PC-3 (cell line): ENCODE results near the gene CD3E. TPM values are rescaled to one million over a fixed set of nuclear protein-coding genes. Genes with fewer than 3 reads are reported as not detected.
A peak's percentile ranks its signal among the peaks of the same experiment; 100 is the strongest.

Experiments used
- ATAC-seq: fragments of 200-7000 bp; cut with Tn5 transposase; 2 replicates; pipeline ENCODE4 v1.9.1; 2020; ENCODE audit warnings: mild to moderate bottlenecking, moderate library complexity
- BruUV-seq: library from RNA; stranded (reverse); fragments of 400-500 nt; replicated peaks from 2 replicates; lab custom pipeline; 2021; lab: Mats Ljungman, UMichigan
- CTCF ChIA-PET: fragments of 300-600 bp; sonication (Branson Sonifier 250); formaldehyde crosslinking; loops from one replicate; lab custom pipeline; 2022; ENCODE audit warnings: antibody characterized with exemption; lab: Charles Lee
- POLR2A ChIA-PET: fragments of 300-600 bp; sonication (Branson Sonifier 250); formaldehyde crosslinking; loops from one replicate; lab custom pipeline; 2022; ENCODE audit warnings: antibody characterized with exemption; ENCODE audit not compliant: unreplicated experiment; lab: Charles Lee
- DNase-seq: peaks from one replicate; pipeline ENCODE4 v3.0.0-alpha.2; 2015
- H2AFZ ChIP-seq: fragments of 300-600 bp; sonication (generic); 2 replicates; pipeline ENCODE4 v1.6.0; 2016; ENCODE audit warnings: antibody characterized with exemption, low read length
- H3F3A ChIP-seq: fragments of 300-600 bp; sonication (generic); one replicate; pipeline ENCODE4 v1.6.0; 2017; ENCODE audit warnings: antibody characterized with exemption, low read length, control low read depth, mild to moderate bottlenecking; ENCODE audit not compliant: unreplicated experiment
- H3K27ac ChIP-seq: fragments of 300-600 bp; sonication (generic); 2 replicates; pipeline ENCODE4 v1.5.1; 2016; ENCODE audit warnings: mild to moderate bottlenecking, low read length
- H3K27me3 ChIP-seq: fragments of 300-600 bp; sonication (generic); 2 replicates; pipeline ENCODE4 v1.6.1; 2016; ENCODE audit warnings: low read length, mixed read lengths
- H3K36me3 ChIP-seq: fragments of 300-600 bp; sonication (generic); 2 replicates; pipeline ENCODE4 v1.6.1; 2016; ENCODE audit warnings: low read depth, mixed run types, low read length, mixed read lengths
- H3K4me1 ChIP-seq: fragments of 300-600 bp; sonication (generic); 2 replicates; pipeline ENCODE4 v1.5.1; 2016; ENCODE audit warnings: low read length; ENCODE audit not compliant: insufficient read depth
- H3K4me2 ChIP-seq: fragments of 300-600 bp; sonication (generic); 2 replicates; pipeline ENCODE4 v1.6.0; 2016; ENCODE audit warnings: low read length
- H3K4me3 ChIP-seq: fragments of 300-600 bp; sonication (generic); 2 replicates; pipeline ENCODE4 v1.5.1; 2016; ENCODE audit warnings: mild to moderate bottlenecking, low read length, mixed read lengths
- H3K79me2 ChIP-seq: fragments of 300-600 bp; sonication (generic); 2 replicates; pipeline ENCODE4 v1.6.1; 2017; ENCODE audit warnings: low read length, mixed read lengths
- H3K9ac ChIP-seq: fragments of 300-600 bp; sonication (generic); 2 replicates; pipeline ENCODE4 v1.6.0; 2016; ENCODE audit warnings: mild to moderate bottlenecking, low read length
- H3K9me2 ChIP-seq: fragments of 300-600 bp; sonication (generic); replicated peaks from 2 replicates; pipeline ENCODE4 v1.6.1; 2016; ENCODE audit warnings: mixed run types, low read length, mixed read lengths
- H3K9me3 ChIP-seq: fragments of 300-600 bp; sonication (generic); 2 replicates; pipeline ENCODE4 v1.6.1; 2016; ENCODE audit warnings: low read length, mixed read lengths
- H4K20me1 ChIP-seq: fragments of 300-600 bp; sonication (generic); 2 replicates; pipeline ENCODE4 v1.6.1; 2016; ENCODE audit warnings: low read length, mixed read lengths
- CTCF ChIP-seq: fragments of 300-600 bp; sonication (generic); conservative IDR thresholded peaks from 2 replicates; pipeline ENCODE4 v1.5.1; 2017; ENCODE audit warnings: antibody characterized with exemption, low read depth, mild to moderate bottlenecking, low read length
- EZH2 ChIP-seq: fragments of 300-600 bp; sonication (generic); IDR thresholded peaks from one replicate; pipeline ENCODE4 v1.6.1; 2017; ENCODE audit warnings: antibody characterized with exemption, mild to moderate bottlenecking, low read length; ENCODE audit not compliant: unreplicated experiment
- EZH2phosphoT487 ChIP-seq: fragments of 300-600 bp; sonication (generic); IDR thresholded peaks from 2 replicates; pipeline ENCODE4 v1.6.1; 2018; ENCODE audit warnings: mild to moderate bottlenecking, antibody characterized with exemption, low read length, borderline replicate concordance
- intact Hi-C: fragments of 100-400 bp; cut with micrococcal nuclease; formaldehyde crosslinking; loops from 2 replicates; pipeline ENCODE4 v1.9.0; 2023
- total RNA-seq: library from RNA; depleted of rRNA; stranded (reverse); fragments of >200 nt; gene quantifications from 2 replicates; pipeline ENCODE4 v1.2.3, GENCODE V29; 2014

CD3E gene
- total RNA-seq, 1 experiment from 2014 or later: not detected

- ATAC-seq (no peak), DNase-seq (no peak)
- H3K4me1 ChIP-seq: peaks cover 29% of the 10 kb centered on the region
- no peaks in the 10 kb centered on the region for H3K36me3 ChIP-seq
- no peaks in the 10 kb centered on the region for H4K20me1 ChIP-seq
- no peaks in the 10 kb centered on the region for H3K9me3 ChIP-seq
- no peaks in the 10 kb centered on the region for H3K79me2 ChIP-seq
- no peak overlapping the region for H3K27ac ChIP-seq
- no TSS peak for BruUV-seq
- intact Hi-C loops: no loop called here
- no peaks in the 10 kb centered on the region for H3F3A ChIP-seq
- no peak overlapping the region for H3K4me3 ChIP-seq
- TF ChIP-seq EZH2phosphoT487 (no peak), EZH2 (no peak), CTCF (no peak)
- CTCF ChIA-PET: no interaction called here
- H3K4me2 ChIP-seq: no peak overlapping the region
- H3K9me2 ChIP-seq: no peaks in the 10 kb centered on the region
- H2AFZ ChIP-seq: no peak overlapping the region
- H3K9ac ChIP-seq: no peak overlapping the region
- no peaks in the 10 kb centered on the region for H3K27me3 ChIP-seq
- POLR2A ChIA-PET: no interaction called here
Measured at GRCh38 chr11:118289401-118289800, 15.1 kb upstream of the CD3E start.

DNA sequence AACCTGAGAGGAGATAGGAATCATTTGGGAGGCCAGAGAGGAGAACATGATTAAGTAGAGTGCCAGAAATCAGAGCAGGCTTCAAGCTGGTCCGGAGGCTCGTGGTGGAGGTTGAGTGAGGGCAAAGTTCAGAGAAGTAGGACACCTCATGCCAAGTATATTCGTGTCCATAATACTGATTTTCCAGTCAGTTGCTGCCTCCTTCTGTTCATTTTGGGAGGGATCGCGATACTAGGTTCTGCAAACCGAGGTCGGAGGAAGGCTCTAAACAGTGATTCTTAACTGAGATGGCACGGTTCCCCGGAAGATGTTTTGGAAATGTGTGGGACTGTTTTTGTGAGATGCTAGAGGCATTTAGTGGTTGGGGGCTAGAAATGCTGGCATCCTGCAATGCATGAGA is 13.6 kb upstream of the CD3E start:
- peak overlapping the region; percentile 76 for H3K4me2 ChIP-seq
- intact Hi-C loops: loop anchor here (1.0 to 2.0 kb wide), 3 partner anchors 26 to 146 kb away; partner anchors contain the start of gene MPZL2

More for the DNA sequence above, 13.6 kb upstream of the CD3E start:
- ChIA-PET POLR2A (no interaction called here), CTCF (interaction anchor here (0.9 to 1.4 kb wide), 4 partner anchors 14 to 96 kb away, joined by 3 to 33 read pairs (median 7); partner anchors contain the start of gene MPZL2)
- H3K4me1 ChIP-seq: peaks cover 34% of the 10 kb centered on the region
- BruUV-seq: no TSS peak
- no peaks in the 10 kb centered on the region for H3K79me2 ChIP-seq
- no peak for TF ChIP-seq EZH2
- TF ChIP-seq CTCF: peak; percentile 92
- no peaks in the 10 kb centered on the region for H3K36me3 ChIP-seq
- no peak overlapping the region for H3K9ac ChIP-seq
- peak overlapping the region; percentile 56 for H2AFZ ChIP-seq
- ATAC-seq: peak; percentile 69
- H3K9me2 ChIP-seq: no peaks in the 10 kb centered on the region
- H3K9me3 ChIP-seq: no peaks in the 10 kb centered on the region
- H3K4me3 ChIP-seq: peak overlapping the region; percentile 42; the same call in 1 of the 2 replicates
- H4K20me1 ChIP-seq: no peaks in the 10 kb centered on the region
- H3K27ac ChIP-seq: no peak overlapping the region
- H3F3A ChIP-seq: no peaks in the 10 kb centered on the region
- peak; percentile 86 for DNase-seq
- no peaks in the 10 kb centered on the region for H3K27me3 ChIP-seq
